Measurements from ENCODE around the gene JMJD7.

JMJD7 gene

GRCh38 chr15:41868321-41868720 lies 40.4 kb downstream of the JMJD7 start:
- no peak for DNase-seq

GRCh38 chr15:41869770-41870688 lies 42.1 kb downstream of the JMJD7 start:
- DNase-seq = no peak

- peak in 1 of 4 experiments; percentile 47 for DNase-seq
These were observed 42.8 kb downstream of the JMJD7 start for GRCh38 chr15:41870689-41871081.

- DNase-seq = no peak
These were observed 43.4 kb downstream of the JMJD7 start for GRCh38 chr15:41871175-41871905.

GRCh38 chr15:41872166-41872747 lies 44.4 kb downstream of the JMJD7 start:
- no peak for DNase-seq

GRCh38 chr15:41873711-41874110 lies 45.8 kb downstream of the JMJD7 start:
- no peak for DNase-seq

GRCh38 chr15:41874736-41875135 lies 46.8 kb downstream of the JMJD7 start:
- DNase-seq = no peak

- DNase-seq = no peak
These were observed 48.1 kb downstream of the JMJD7 start for GRCh38 chr15:41876007-41876406.

- no peak for DNase-seq
These were observed 48.8 kb downstream of the JMJD7 start for GRCh38 chr15:41876689-41877088.

- DNase-seq = no peak
These were observed 49.9 kb downstream of the JMJD7 start for GRCh38 chr15:41877631-41878354.

- DNase-seq = no peak
These were observed 50.4 kb downstream of the JMJD7 start for GRCh38 chr15:41878355-41878699.

GRCh38 chr15:41879321-41879845 lies 51.5 kb downstream of the JMJD7 start:
- no peak for DNase-seq

GRCh38 chr15:41880156-41880877 lies 52.4 kb downstream of the JMJD7 start:
- no peak for DNase-seq

- no peak for DNase-seq
These were observed 53.2 kb downstream of the JMJD7 start for GRCh38 chr15:41881086-41881485.

- no peak for DNase-seq
These were observed 53.6 kb downstream of the JMJD7 start for GRCh38 chr15:41881550-41881919.

GRCh38 chr15:41881920-41882688 lies 54.2 kb downstream of the JMJD7 start:
- peak in 1 of 4 experiments; percentile 8 for DNase-seq

- DNase-seq = no peak
These were observed 55.0 kb downstream of the JMJD7 start for GRCh38 chr15:41882689-41883483.

- DNase-seq = no peak
These were observed 55.6 kb downstream of the JMJD7 start for GRCh38 chr15:41883484-41883825.

- DNase-seq = no peak
These were observed 56.6 kb downstream of the JMJD7 start for GRCh38 chr15:41884458-41884857.

GRCh38 chr15:41885321-41885720 lies 57.4 kb downstream of the JMJD7 start:
- no peak for DNase-seq

GRCh38 chr15:41885841-41886240 lies 57.9 kb downstream of the JMJD7 start:
- DNase-seq = no peak
